ENCODE data around the gene HYKK.

Gene HYKK

GRCh38 chr15:78573416-78573815, 66.0 kb downstream of the HYKK start:
- H3K4me2 ChIP-seq (ENCODE audit: low read depth, low read length, poor library complexity, severe bottlenecking) = no peak overlapping the region
- H3K9me3 ChIP-seq (ENCODE audit: insufficient read depth, low read length) = no peaks in the 10 kb centered on the region
- TF ChIP-seq EZH2phosphoT487 (conservative IDR thresholded peaks at IDR 0.05; ENCODE audit: low read length) (no peak), CTCF (IDR thresholded peaks at IDR 0.05; ENCODE audit: insufficient read depth, low read length, poor library complexity, severe bottlenecking) (no peak)
- no peak overlapping the region for H3K9ac ChIP-seq (ENCODE audit: low read length)
- 0 out of 2 replicates have a peak, but pooled peaks cover 4% of the 10 kb centered on the region for H4K20me1 ChIP-seq (ENCODE audit: low read depth, low read length)
- no peaks in the 10 kb centered on the region for H3K79me2 ChIP-seq (ENCODE audit: insufficient read depth, low read length)
- no peaks in the 10 kb centered on the region for H3K36me3 ChIP-seq (ENCODE audit: low read length)
- no peak overlapping the region for H3K4me3 ChIP-seq (ENCODE audit: insufficient read depth, low read length, poor library complexity, severe bottlenecking)
- H3K27me3 ChIP-seq (ENCODE audit: low read length) = no peaks in the 10 kb centered on the region
- H3K27ac ChIP-seq (ENCODE audit: low read depth, low read length) = no peak overlapping the region
- no peak overlapping the region for H2AFZ ChIP-seq (ENCODE audit: low read depth, low read length, severe bottlenecking)
- no peaks in the 10 kb centered on the region for H3F3A ChIP-seq (ENCODE audit: insufficient read depth)
- no peaks in the 10 kb centered on the region for H3K9me2 ChIP-seq (replicated peaks; ENCODE audit: insufficient read depth, low read length)

- TF ChIP-seq CTCF (IDR thresholded peaks at IDR 0.05; ENCODE audit: insufficient read depth, low read length, poor library complexity, severe bottlenecking) (no peak), EZH2phosphoT487 (conservative IDR thresholded peaks at IDR 0.05; ENCODE audit: low read length) (no peak)
- no peaks in the 10 kb centered on the region for H3K27me3 ChIP-seq (ENCODE audit: low read length)
Observed at GRCh38 chr15:78574944-78575343, 67.6 kb downstream of the HYKK start.

More at GRCh38 chr15:78574944-78575343, 67.6 kb downstream of the HYKK start:
- no peaks in the 10 kb centered on the region for H3K9me2 ChIP-seq (replicated peaks; ENCODE audit: insufficient read depth, low read length)
- 0 out of 2 replicates have a peak, but pooled peaks cover 4% of the 10 kb centered on the region for H4K20me1 ChIP-seq (ENCODE audit: low read depth, low read length)
- H3K9me3 ChIP-seq (ENCODE audit: insufficient read depth, low read length) = no peaks in the 10 kb centered on the region
- H3K4me3 ChIP-seq (ENCODE audit: insufficient read depth, low read length, poor library complexity, severe bottlenecking) = no peak overlapping the region
- no peak overlapping the region for H3K4me2 ChIP-seq (ENCODE audit: low read depth, low read length, poor library complexity, severe bottlenecking)
- no peak overlapping the region for H3K9ac ChIP-seq (ENCODE audit: low read length)
- no peak overlapping the region for H3K27ac ChIP-seq (ENCODE audit: low read depth, low read length)
- no peak overlapping the region for H2AFZ ChIP-seq (ENCODE audit: low read depth, low read length, severe bottlenecking)
- H3K36me3 ChIP-seq (ENCODE audit: low read length) = no peaks in the 10 kb centered on the region
- no peaks in the 10 kb centered on the region for H3F3A ChIP-seq (ENCODE audit: insufficient read depth)
- no peaks in the 10 kb centered on the region for H3K79me2 ChIP-seq (ENCODE audit: insufficient read depth, low read length)

Measured in SU-DHL-6 (cell line).